ENCODE data around the gene RECQL5. TPM values are rescaled to one million over a fixed set of nuclear protein-coding genes. Genes with fewer than 3 reads are reported as not detected.

Gene RECQL5
- total and polyA plus RNA-seq, 2 of the 8 experiments (the other 6 are each of a cell fraction or from before 2014, with no cell fraction given), result 15.1 to 41.1 TPM

DNA sequence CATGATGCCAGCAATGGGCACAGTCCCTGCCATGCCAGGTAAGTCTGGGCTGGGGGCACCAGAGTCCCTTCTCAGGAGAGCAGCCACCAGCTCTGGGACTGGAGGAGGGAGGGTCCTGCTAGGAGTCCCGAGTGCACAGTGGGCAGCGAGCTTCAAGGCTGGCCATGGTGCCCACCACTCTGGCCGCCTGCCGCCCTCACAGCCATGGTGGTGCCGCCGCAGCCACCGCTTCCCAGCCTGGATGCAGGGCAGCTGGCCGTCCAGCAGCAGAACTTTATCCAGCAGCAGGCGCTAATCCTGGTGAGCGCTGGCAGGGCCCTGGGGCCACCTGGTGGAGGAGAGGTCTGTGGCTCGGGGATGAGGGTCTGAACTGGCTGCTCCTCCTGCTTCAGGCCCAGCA is 51.7 kb downstream of the RECQL5 start:
- no peaks in the 10 kb centered on the region for H3K79me2 ChIP-seq (ENCODE audit: control insufficient read depth in 1 of 2, insufficient read depth in 2 of 2, low read length in 2 of 2)
- TF ChIP-seq CHD2 (IDR thresholded peaks at IDR 0.05; ENCODE audit: low read length), result no peak
- peak; percentile 14 to 28; a peak in 1 of 4 replicates for TF ChIP-seq RAD21 (IDR thresholded peaks at IDR 0.05 in 1 of 2, conservative IDR thresholded peaks at IDR 0.05 in 1 of 2; ENCODE audit: low read depth in 2 of 2, low read length in 2 of 2)
- peak; percentile 25 to 71 (median 31) for TF ChIP-seq CTCF (IDR thresholded peaks at IDR 0.05; ENCODE audit: control extremely low read depth in 1 of 3, insufficient read depth in 1 of 3, low read depth in 1 of 3, low read length in 3 of 3)
- TF ChIP-seq GTF2F1 (IDR thresholded peaks at IDR 0.05; ENCODE audit: borderline replicate concordance, low read depth, low read length), result no peak
- no peak for TF ChIP-seq CTBP2 (IDR thresholded peaks at IDR 0.05; ENCODE audit: borderline replicate concordance, insufficient read depth, insufficient read length, low read length)
- TF ChIP-seq, protein P1, sequence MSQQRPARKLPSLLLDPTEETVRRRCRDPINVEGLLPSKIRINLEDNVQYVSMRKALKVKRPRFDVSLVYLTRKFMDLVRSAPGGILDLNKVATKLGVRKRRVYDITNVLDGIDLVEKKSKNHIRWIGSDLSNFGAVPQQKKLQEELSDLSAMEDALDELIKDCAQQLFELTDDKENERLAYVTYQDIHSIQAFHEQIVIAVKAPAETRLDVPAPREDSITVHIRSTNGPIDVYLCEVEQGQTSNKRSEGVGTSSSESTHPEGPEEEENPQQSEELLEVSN (IDR thresholded peaks at IDR 0.05), result 0 out of 2 replicates have a peak, but pooled peaks have one; percentile 19
- TF ChIP-seq BRCA1 (IDR thresholded peaks at IDR 0.05; ENCODE audit: low read depth, low read length), result no peak
- TF ChIP-seq HDAC6 (IDR thresholded peaks at IDR 0.05; ENCODE audit: low read depth, low read length), result no peak
- TF ChIP-seq EGR1 (IDR thresholded peaks at IDR 0.05; ENCODE audit: borderline replicate concordance, low read depth, low read length), result no peak
- no peak overlapping the region for H2AK5ac ChIP-seq (ENCODE audit: low read depth, low read length)
- H3K4me3 ChIP-seq (ENCODE audit: extremely low read depth in 1 of 4, insufficient read depth in 2 of 4, low read depth in 3 of 4, low read length in 4 of 4), result no peak overlapping the region
- H2BK120ac ChIP-seq (replicated peaks; ENCODE audit: low read depth, low read length), result no peak overlapping the region
- H3K79me1 ChIP-seq (ENCODE audit: low read depth, low read length), result no peaks in the 10 kb centered on the region
- no peak overlapping the region for H3K4ac ChIP-seq (replicated peaks; ENCODE audit: insufficient read length, low read depth, low read length)
- no peak overlapping the region for H2BK20ac ChIP-seq (ENCODE audit: low read length)
- POLR2A ChIA-PET (ENCODE audit: partially characterized antibody), result interaction anchor here (1.1 to 1.2 kb wide), 2 partner anchors 11 to 41 kb away, joined by 3 to 4 read pairs; no protein-coding TSS in a partner anchor
- no peak overlapping the region for H3K27ac ChIP-seq (ENCODE audit: low read depth, low read length)
- DNase-seq (ENCODE audit: low read depth in 1 of 2, low spot score in 2 of 2), result no peak
- H3K4me2 ChIP-seq (ENCODE audit: insufficient read depth in 1 of 2, low read depth in 2 of 2, low read length in 2 of 2), result no peak overlapping the region
- WGBS, 2 experiments (ENCODE audit: extremely low coverage in 1 of 2, insufficient coverage in 1 of 2, insufficient read length in 1 of 2, insufficient replicate concordance in 2 of 2, low coverage in 1 of 2, low lambda C conversion rate in 2 of 2, missing lambda C conversion rate in 1 of 2), result 92% methylated on average over 11 of the region's 11 CpGs; no CpG with 5 or more reads in 1 of the 2 experiments
- FAIRE-seq, result no peak
- H3K36me3 ChIP-seq (ENCODE audit: control insufficient read depth in 2 of 4, insufficient read depth in 4 of 4, low read length in 3 of 4), result no peaks in the 10 kb centered on the region
- no peaks in the 10 kb centered on the region for H3K23me2 ChIP-seq (ENCODE audit: low read depth, low read length)
- H3K14ac ChIP-seq (ENCODE audit: insufficient read length), result no peak overlapping the region
- H2BK12ac ChIP-seq (ENCODE audit: low read depth, low read length), result peak overlapping the region; percentile 60; the same call in 1 of the 2 replicates
- H3K23ac ChIP-seq (ENCODE audit: insufficient read length), result no peak overlapping the region
- no peak overlapping the region for H4K5ac ChIP-seq (ENCODE audit: insufficient read length, low read depth, low read length)
- no peak overlapping the region; the same call in 1 of the 2 replicates for H2BK5ac ChIP-seq (ENCODE audit: low read depth, low read length)
- H3K9ac ChIP-seq (replicated peaks in 1 of 4; ENCODE audit: extremely low read depth in 1 of 4, low read depth in 3 of 4, low read length in 3 of 4), result no peak overlapping the region
- no peak overlapping the region for H2AFZ ChIP-seq (ENCODE audit: low read length)
- H3K9me3 ChIP-seq (ENCODE audit: insufficient read depth in 2 of 2, low read depth in 1 of 2, low read length in 1 of 2), result no peaks in the 10 kb centered on the region
- H2BK15ac ChIP-seq (ENCODE audit: low read length), result no peak overlapping the region
- peaks cover 0 to 4% (median 1%) of the 10 kb centered on the region in 4 experiments; a peak in 4 of 7 replicates for H3K4me1 ChIP-seq (replicated peaks in 1 of 4; ENCODE audit: control insufficient read depth in 3 of 4, insufficient read depth in 4 of 4, low read length in 3 of 4)
- H4K8ac ChIP-seq (ENCODE audit: extremely low read depth, insufficient read depth, low read length), result no peak overlapping the region
- H3K18ac ChIP-seq (ENCODE audit: extremely low read depth, low read length), result no peak overlapping the region
- no peak overlapping the region for H3K56ac ChIP-seq (replicated peaks; ENCODE audit: insufficient read length, low read depth, low read length)
- peaks cover 0 to 1% of the 10 kb centered on the region in 2 experiments for H4K20me1 ChIP-seq (replicated peaks in 1 of 2; ENCODE audit: control insufficient read depth in 1 of 2, insufficient read depth in 2 of 2, low read length in 2 of 2)
- no peak overlapping the region for H4K91ac ChIP-seq (replicated peaks; ENCODE audit: insufficient read length, low read length)
- CTCF ChIA-PET (ENCODE audit: partially characterized antibody), result interaction anchor here (0.8 to 59.2 kb wide), 7 partner anchors 9 to 137 kb away, joined by 3 to 2200 read pairs (median 13); partner anchors contain the start of genes RECQL5, SAP30BP, SMIM5 and TSEN54
- no peaks in the 10 kb centered on the region for H3K27me3 ChIP-seq (replicated peaks in 1 of 4; ENCODE audit: control insufficient read depth in 3 of 4, extremely low read depth in 1 of 4, insufficient read depth in 3 of 4, low read length in 3 of 4)

All from H1 (cell line).